Loucy (cell line): ENCODE results near the gene PTPMT1.

ENCODE experiments used
- CTCF ChIP-seq: fragments of 200-600 bp; sonication (generic); conservative IDR thresholded peaks from 2 replicates; pipeline ENCODE4 v1.5.1; 2014; ENCODE audit warnings: mild to moderate bottlenecking, antibody characterized with exemption, low read length
- EZH2phosphoT487 ChIP-seq: fragments of 200-600 bp; IDR thresholded peaks from 2 replicates; pipeline ENCODE4 v1.6.1; 2018; ENCODE audit warnings: antibody characterized with exemption, mild to moderate bottlenecking, moderate library complexity, borderline replicate concordance

- TF ChIP-seq CTCF (no peak), EZH2phosphoT487 (no peak)
These were observed at the start of gene PTPMT1 for GRCh38 chr11:47565340-47566148.
